OCI-LY7 (cell line): ENCODE measurements around the gene MAPK13. TPM values are rescaled to one million over a fixed set of nuclear protein-coding genes. Genes with fewer than 3 reads are reported as not detected.

Experiments used
- BruUV-seq: library from RNA; stranded (reverse); fragments of 400-500 nt; replicated peaks from 2 replicates; lab custom pipeline; 2021; lab: Mats Ljungman, UMichigan
- CTCF ChIA-PET: fragments of 300-600 bp; sonication (Branson Sonifier 250); formaldehyde crosslinking; loops from one replicate; lab custom pipeline; 2022; ENCODE audit warnings: antibody characterized with exemption; ENCODE audit not compliant: unreplicated experiment; lab: Charles Lee
- POLR2A ChIA-PET: fragments of 300-600 bp; sonication (Branson Sonifier 250); formaldehyde crosslinking; loops from one replicate; lab custom pipeline; 2022; ENCODE audit warnings: antibody characterized with exemption; lab: Charles Lee
- DNase-seq: peaks from one replicate; pipeline ENCODE4 v3.0.0-alpha.2; 2015; ENCODE audit warnings: low spot score
- H2AFZ ChIP-seq: fragments of 200-600 bp; sonication (generic), shearing (Covaris generic); 2 replicates; pipeline ENCODE4 v1.6.1; 2014; ENCODE audit warnings: mild to moderate bottlenecking, antibody characterized with exemption, low read length, moderate library complexity
- H3K27ac ChIP-seq: fragments of 200-600 bp; sonication (generic); 2 replicates; pipeline ENCODE4 v1.5.1; 2014; ENCODE audit warnings: mixed run types, low read depth, mild to moderate bottlenecking, moderate library complexity, low read length, inconsistent platforms; ENCODE audit not compliant: poor library complexity, severe bottlenecking
- H3K36me3 ChIP-seq: fragments of 200-600 bp; sonication (generic); 2 replicates; pipeline ENCODE4 v1.6.1; 2014; ENCODE audit warnings: mild to moderate bottlenecking, antibody characterized with exemption, low read length, moderate library complexity, mixed read lengths; ENCODE audit not compliant: insufficient read depth
- H3K4me1 ChIP-seq: fragments of 200-600 bp; sonication (generic); 2 replicates; pipeline ENCODE4 v1.5.1; 2014; ENCODE audit warnings: mild to moderate bottlenecking, low read length; ENCODE audit not compliant: insufficient read depth, poor library complexity, severe bottlenecking
- H3K4me2 ChIP-seq: fragments of 200-600 bp; sonication (generic); 2 replicates; pipeline ENCODE4 v1.6.1; 2014; ENCODE audit warnings: mild to moderate bottlenecking, low read length
- H3K4me3 ChIP-seq: fragments of 200-600 bp; sonication (generic); 2 replicates; pipeline ENCODE4 v1.5.1; 2014; ENCODE audit warnings: mild to moderate bottlenecking, low read depth, low read length; ENCODE audit not compliant: poor library complexity, severe bottlenecking
- H3K79me2 ChIP-seq: fragments of 200-600 bp; sonication (generic); 2 replicates; pipeline ENCODE4 v1.6.1; 2016; ENCODE audit warnings: low read depth, mild to moderate bottlenecking, low read length, moderate library complexity, mixed read lengths; ENCODE audit not compliant: insufficient read depth
- H3K9me2 ChIP-seq: fragments of 200-600 bp; sonication (generic); 2 replicates; pipeline ENCODE4 v1.6.1; 2016; ENCODE audit warnings: mild to moderate bottlenecking, low read length, mixed read lengths; ENCODE audit not compliant: insufficient read depth
- H3K9me3 ChIP-seq: fragments of 200-600 bp; sonication (generic); 2 replicates; pipeline ENCODE4 v1.6.1; 2014; ENCODE audit warnings: mild to moderate bottlenecking, mixed run types, low read length, mixed read lengths
- H4K20me1 ChIP-seq: fragments of 200-600 bp; sonication (generic); 2 replicates; pipeline ENCODE4 v1.6.1; 2014; ENCODE audit warnings: mild to moderate bottlenecking, antibody characterized with exemption, low read length, moderate library complexity, mixed read lengths; ENCODE audit not compliant: insufficient read depth
- EZH2phosphoT487 ChIP-seq: fragments of 200-600 bp; sonication (generic); IDR thresholded peaks from 2 replicates; pipeline ENCODE4 v1.6.1; 2018; ENCODE audit warnings: low read depth, borderline replicate concordance, mild to moderate bottlenecking, mixed run types, antibody characterized with exemption, low read length, moderate library complexity, mixed read lengths
- intact Hi-C: fragments of 100-400 bp; cut with micrococcal nuclease; formaldehyde crosslinking; loops from one replicate; pipeline ENCODE4 v1.10.0; 2022; ENCODE audit not compliant: unreplicated experiment
- total RNA-seq, 2 experiments: library from RNA; depleted of rRNA in 1 of 2; stranded (reverse); fragments of >200 nt in 1 of 2; shearing (Covaris generic) in 1 of 2; gene quantifications; 2 replicates each; pipeline ENCODE4 v1.2.3, GENCODE V29; 2014 to 2022
- TF ChIP-seq, protein P1 (sequence below): fragments of 200-600 bp; sonication (generic); conservative IDR thresholded peaks from 2 replicates; pipeline ENCODE4 v1.5.1; 2014; ENCODE audit warnings: mild to moderate bottlenecking, antibody characterized with exemption, low read length, moderate library complexity, mixed read lengths

Gene MAPK13
- total RNA-seq, 2 experiments from 2014 or later: 0.88 to 1.8 TPM

DNA sequence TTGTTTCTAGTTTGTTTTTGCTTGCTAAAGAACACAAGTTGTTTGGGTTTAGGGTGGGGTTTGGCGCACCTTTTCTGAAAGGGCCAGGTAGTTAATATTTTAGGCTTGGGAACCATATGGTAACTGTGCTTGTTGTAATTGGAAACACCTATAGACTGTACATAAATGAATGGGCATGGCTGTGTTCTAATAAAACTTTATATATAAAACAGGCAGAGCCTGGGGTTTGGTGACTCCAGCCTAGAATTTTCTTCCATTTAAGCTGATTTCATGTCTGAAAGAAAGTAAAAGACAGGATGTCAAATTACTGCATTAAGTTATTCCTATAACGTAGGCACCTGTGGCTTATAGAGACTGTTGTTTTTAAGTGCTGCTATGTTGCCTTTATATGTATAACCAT lies 36.1 kb upstream of the MAPK13 start:
- Histone ChIP-seq H3K4me1 (peaks cover 8% of the 10 kb centered on the region), H3K4me2 (no peak overlapping the region), H3K27ac (no peak overlapping the region), H3K36me3 (peaks cover 27% of the 10 kb centered on the region; the same call in 1 of the 2 replicates), H2AFZ (no peak overlapping the region), H3K9me3 (no peaks in the 10 kb centered on the region), H4K20me1 (no peaks in the 10 kb centered on the region), H3K9me2 (no peaks in the 10 kb centered on the region), H3K79me2 (no peaks in the 10 kb centered on the region), H3K4me3 (no peak overlapping the region)
- DNase-seq: no peak
- TF ChIP-seq, protein P1, sequence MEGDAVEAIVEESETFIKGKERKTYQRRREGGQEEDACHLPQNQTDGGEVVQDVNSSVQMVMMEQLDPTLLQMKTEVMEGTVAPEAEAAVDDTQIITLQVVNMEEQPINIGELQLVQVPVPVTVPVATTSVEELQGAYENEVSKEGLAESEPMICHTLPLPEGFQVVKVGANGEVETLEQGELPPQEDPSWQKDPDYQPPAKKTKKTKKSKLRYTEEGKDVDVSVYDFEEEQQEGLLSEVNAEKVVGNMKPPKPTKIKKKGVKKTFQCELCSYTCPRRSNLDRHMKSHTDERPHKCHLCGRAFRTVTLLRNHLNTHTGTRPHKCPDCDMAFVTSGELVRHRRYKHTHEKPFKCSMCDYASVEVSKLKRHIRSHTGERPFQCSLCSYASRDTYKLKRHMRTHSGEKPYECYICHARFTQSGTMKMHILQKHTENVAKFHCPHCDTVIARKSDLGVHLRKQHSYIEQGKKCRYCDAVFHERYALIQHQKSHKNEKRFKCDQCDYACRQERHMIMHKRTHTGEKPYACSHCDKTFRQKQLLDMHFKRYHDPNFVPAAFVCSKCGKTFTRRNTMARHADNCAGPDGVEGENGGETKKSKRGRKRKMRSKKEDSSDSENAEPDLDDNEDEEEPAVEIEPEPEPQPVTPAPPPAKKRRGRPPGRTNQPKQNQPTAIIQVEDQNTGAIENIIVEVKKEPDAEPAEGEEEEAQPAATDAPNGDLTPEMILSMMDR: no peak
- TF ChIP-seq EZH2phosphoT487: no peak
- ChIA-PET CTCF (interaction anchor here (1.6 kb wide), 1 partner anchor 65 kb away, joined by 5 read pairs; no protein-coding TSS in a partner anchor), POLR2A (interaction anchor here (0.6 to 2.1 kb wide), 5 partner anchors 58 to 415 kb away, joined by 3 to 9 read pairs (median 5); partner anchors contain the start of gene MAPK14)
- intact Hi-C loops: no loop called here
- BruUV-seq: no TSS peak

DNA sequence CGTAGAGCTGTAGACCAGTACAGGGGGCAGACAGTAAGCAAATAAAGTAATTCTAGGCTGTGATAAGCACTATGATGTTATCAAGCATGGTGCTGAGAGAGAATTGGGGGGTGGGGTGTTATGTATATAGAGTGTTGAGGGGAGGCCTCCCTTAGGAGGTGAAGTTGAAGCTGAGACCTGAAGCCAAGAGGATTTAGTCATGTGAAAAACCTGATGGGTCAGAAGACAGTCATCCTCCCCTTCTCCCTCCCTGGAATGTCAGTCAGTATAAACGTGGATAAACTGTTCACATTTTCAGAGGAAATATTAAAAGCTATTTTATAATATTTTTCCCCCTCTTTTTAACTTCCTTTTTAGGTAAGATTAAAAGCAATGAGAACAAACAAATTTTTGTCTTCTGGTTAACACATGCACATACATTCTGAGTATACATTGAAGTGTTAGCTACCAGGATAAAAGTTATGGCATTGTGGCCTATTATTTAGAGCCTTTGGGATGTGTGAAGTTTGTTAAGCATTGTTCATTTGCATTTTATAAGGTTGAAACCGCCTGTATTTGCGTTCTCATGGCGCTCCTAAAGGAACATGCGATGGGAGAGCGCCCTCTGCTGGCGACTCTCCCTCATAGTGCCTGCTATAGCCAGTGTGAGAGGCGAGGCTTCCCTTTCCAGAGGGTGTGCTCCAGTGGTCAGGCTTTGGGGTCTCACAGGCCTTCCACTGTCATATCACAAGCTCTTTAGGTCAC lies 35.4 kb upstream of the MAPK13 start:
- Histone ChIP-seq H3K36me3 (peaks cover 27% of the 10 kb centered on the region; the same call in 1 of the 2 replicates), H2AFZ (no peak overlapping the region), H3K4me2 (peak overlapping the region; percentile 5; the same call in 1 of the 2 replicates), H3K4me3 (no peak overlapping the region), H3K9me2 (no peaks in the 10 kb centered on the region), H3K79me2 (no peaks in the 10 kb centered on the region), H3K4me1 (peaks cover 8% of the 10 kb centered on the region), H4K20me1 (no peaks in the 10 kb centered on the region), H3K9me3 (no peaks in the 10 kb centered on the region), H3K27ac (no peak overlapping the region)
- ChIA-PET POLR2A (interaction anchor here (0.8 to 2.1 kb wide), 6 partner anchors 9 to 68 kb away, joined by 3 to 9 read pairs (median 4); partner anchors contain the start of gene MAPK14), CTCF (interaction anchor here (0.6 to 1.6 kb wide), 6 partner anchors 8 to 66 kb away, joined by 3 to 6 read pairs (median 4); no protein-coding TSS in a partner anchor)
- peak; percentile 78 for DNase-seq
- TF ChIP-seq EZH2phosphoT487: no peak
- TF ChIP-seq, protein P1: peak; percentile 99
- BruUV-seq: no TSS peak
- intact Hi-C loops: loop anchor here (1.0 kb wide), 1 partner anchor 68 kb away; the partner anchor contains the start of gene MAPK14
